ENCODE measurements around the gene TSNAXIP1.

The TSNAXIP1 gene

GRCh38 chr16:67837811-67838210 lies 31.1 kb downstream of the TSNAXIP1 start:
- Histone ChIP-seq H3K4me1 (ENCODE audit: control insufficient read depth in 1 of 2, insufficient read depth in 1 of 2, low read depth in 1 of 2, low read length in 1 of 2) (peaks cover 22 to 25% of the 10 kb centered on the region in 2 experiments), H3K27me3 (no peaks in the 10 kb centered on the region), H3K27ac (no peak overlapping the region), H3K36me3 (no peaks in the 10 kb centered on the region), H3K9me3 (no peaks in the 10 kb centered on the region), H3K4me3 (ENCODE audit: low read depth in 1 of 2, low read length in 1 of 2) (no peak overlapping the region)
- TF ChIP-seq CTCF (IDR thresholded peaks at IDR 0.05): no peak

GRCh38 chr16:67841198-67841815 lies 34.6 kb downstream of the TSNAXIP1 start:
- peak overlapping the region; percentile 96 for H3K4me3 ChIP-seq (ENCODE audit: low read depth in 1 of 2, low read length in 1 of 2)
- H3K9me3 ChIP-seq: no peaks in the 10 kb centered on the region
- H3K36me3 ChIP-seq: no peaks in the 10 kb centered on the region
- H3K27ac ChIP-seq: peak overlapping the region; percentile 92
- H3K27me3 ChIP-seq: no peaks in the 10 kb centered on the region
- no peak for TF ChIP-seq CTCF (IDR thresholded peaks at IDR 0.05)
- peaks cover 33 to 46% of the 10 kb centered on the region in 2 experiments for H3K4me1 ChIP-seq (ENCODE audit: control insufficient read depth in 1 of 2, insufficient read depth in 1 of 2, low read depth in 1 of 2, low read length in 1 of 2)

GRCh38 chr16:67841816-67842508 lies 35.3 kb downstream of the TSNAXIP1 start, which contains the start of gene THAP11:
Gene THAP11, plus strand, starts transcription at chr16:67842320. Its CDS starts 235 bp downstream, at chr16:67842555.
- Histone ChIP-seq H3K4me3 (ENCODE audit: low read depth in 1 of 2, low read length in 1 of 2) (peak within 1 kb of the TSS; percentile 96), H3K9me3 (no peaks in the 10 kb centered on the region), H3K27ac (peak within 1 kb of the TSS; percentile 92), H3K4me1 (ENCODE audit: control insufficient read depth in 1 of 2, insufficient read depth in 1 of 2, low read depth in 1 of 2, low read length in 1 of 2) (peaks cover 33 to 47% of the 10 kb centered on the region in 2 experiments), H3K36me3 (no peaks in the 10 kb centered on the region), H3K27me3 (no peaks in the 10 kb centered on the region)
- TF ChIP-seq CTCF (IDR thresholded peaks at IDR 0.05): peak; percentile 97

GRCh38 chr16:67842509-67843342 lies 36.0 kb downstream of the TSNAXIP1 start:
- Histone ChIP-seq H3K9me3 (no peaks in the 10 kb centered on the region), H3K4me3 (ENCODE audit: low read depth in 1 of 2, low read length in 1 of 2) (peak overlapping the region; percentile 96), H3K36me3 (no peaks in the 10 kb centered on the region), H3K27me3 (no peaks in the 10 kb centered on the region), H3K4me1 (ENCODE audit: control insufficient read depth in 1 of 2, insufficient read depth in 1 of 2, low read depth in 1 of 2, low read length in 1 of 2) (peaks cover 40 to 54% of the 10 kb centered on the region in 2 experiments), H3K27ac (peak overlapping the region; percentile 92)
- no peak for TF ChIP-seq CTCF (IDR thresholded peaks at IDR 0.05)

GRCh38 chr16:67843343-67843765 lies 36.7 kb downstream of the TSNAXIP1 start:
- peak overlapping the region; percentile 92 for H3K27ac ChIP-seq
- H3K4me3 ChIP-seq (ENCODE audit: low read depth in 1 of 2, low read length in 1 of 2): peak overlapping the region; percentile 96
- no peak for TF ChIP-seq CTCF (IDR thresholded peaks at IDR 0.05)
- peaks cover 41 to 59% of the 10 kb centered on the region in 2 experiments for H3K4me1 ChIP-seq (ENCODE audit: control insufficient read depth in 1 of 2, insufficient read depth in 1 of 2, low read depth in 1 of 2, low read length in 1 of 2)
- H3K36me3 ChIP-seq: no peaks in the 10 kb centered on the region
- no peaks in the 10 kb centered on the region for H3K27me3 ChIP-seq
- no peaks in the 10 kb centered on the region for H3K9me3 ChIP-seq
